ENCODE results near the gene SMG7. TPM values are rescaled to one million over a fixed set of nuclear protein-coding genes. Genes with fewer than 3 reads are reported as not detected.

SMG7 gene
- total and polyA plus RNA-seq, 10 of the 15 experiments (the other 5 are each of a cell fraction or from before 2014, with no cell fraction given) = 9.5 to 65.4 (median 42.7) TPM

GRCh38 chr1:183514235-183514634 lies 41.9 kb downstream of the SMG7 start (continued):
- no peak for TF ChIP-seq ZBTB4 (CRISPR knock-in tag; IDR thresholded peaks at IDR 0.05)

- no peak overlapping the region for H3K27ac ChIP-seq (ENCODE audit: control insufficient read depth, insufficient read depth)
- no peak overlapping the region for H3K9ac ChIP-seq (ENCODE audit: control insufficient read depth, insufficient read depth, low read length)
- H4K20me1 ChIP-seq (ENCODE audit: control insufficient read depth, insufficient read depth) = no peaks in the 10 kb centered on the region
- H3K4me1 ChIP-seq (ENCODE audit: control insufficient read depth, insufficient read depth, low read length) = no peaks in the 10 kb centered on the region
- peaks cover 5% of the 10 kb centered on the region for H3K79me2 ChIP-seq (ENCODE audit: control insufficient read depth, insufficient read depth, low read length)
- no peak for ATAC-seq
- H3K36me3 ChIP-seq (ENCODE audit: control insufficient read depth in 2 of 2, insufficient read depth in 2 of 2, low read length in 1 of 2) = peaks cover 3 to 15% of the 10 kb centered on the region in 2 experiments
- WGBS (ENCODE audit: insufficient coverage, insufficient replicate concordance, low lambda C conversion rate, missing lambda C conversion rate) = 96% methylated on average over 2 of the region's 2 CpGs
- H3K9me3 ChIP-seq (replicated peaks; ENCODE audit: control insufficient read depth, insufficient read depth, low read length) = no peaks in the 10 kb centered on the region
- ChIA-PET POLR2A (interaction anchor here (0.5 kb wide), 1 partner anchor 406 kb away, joined by 3 read pairs; no protein-coding TSS in a partner anchor), CTCF (interaction anchor here (0.8 kb wide), 1 partner anchor 23 kb away, joined by 3 read pairs; no protein-coding TSS in a partner anchor), RAD21 (ENCODE audit: unreplicated experiment) (no interaction called here), SMC1A (ENCODE audit: uncharacterized antibody, unreplicated experiment) (interaction anchor here (0.7 to 1.6 kb wide), 5 partner anchors 8 to 537 kb away, joined by 3 to 8 read pairs (median 3); no protein-coding TSS in a partner anchor)
- TF ChIP-seq RELB (IDR thresholded peaks at IDR 0.05; ENCODE audit: low read depth) = no peak
- no peak for TF ChIP-seq CHD2 (IDR thresholded peaks at IDR 0.05; ENCODE audit: borderline replicate concordance, low read depth, low read length)
- no peak for TF ChIP-seq NFYA (IDR thresholded peaks at IDR 0.05; ENCODE audit: borderline replicate concordance, low read depth, low read length)
- no peak for TF ChIP-seq E2F8 (IDR thresholded peaks at IDR 0.05; ENCODE audit: low read depth, partially characterized antibody)
- TF ChIP-seq RBBP5 (conservative IDR thresholded peaks at IDR 0.05) = no peak
- no peak for TF ChIP-seq CBX3 (IDR thresholded peaks at IDR 0.05; ENCODE audit: borderline replicate concordance, low read depth)
- TF ChIP-seq NKRF (conservative IDR thresholded peaks at IDR 0.05) = no peak
- TF ChIP-seq ZNF274 (IDR thresholded peaks at IDR 0.05; ENCODE audit: insufficient read depth, insufficient read length) = no peak
- TF ChIP-seq ZNF24 (IDR thresholded peaks at IDR 0.05) = no peak
- intact Hi-C loops (cut with micrococcal nuclease; ENCODE audit: unreplicated experiment) (no loop called here), in situ Hi-C loops (cut with MboI) (no loop called here)
- peak; percentile 64 for FAIRE-seq
- H3K4me2 ChIP-seq (ENCODE audit: control insufficient read depth, insufficient read depth) = no peak overlapping the region
- H3K27me3 ChIP-seq (replicated peaks in 1 of 2; ENCODE audit: control insufficient read depth in 2 of 2, insufficient read depth in 2 of 2, low read length in 1 of 2) = no peaks in the 10 kb centered on the region
- H3K4me3 ChIP-seq = no peak overlapping the region
- no peak for DNase-seq (ENCODE audit: low read depth, low spot score)
- BruUV-seq (replicated peaks) = no TSS peak
- no peak overlapping the region for H2AFZ ChIP-seq (ENCODE audit: control insufficient read depth, low read depth, low read length)
Measured at GRCh38 chr1:183515002-183515689, 42.8 kb downstream of the SMG7 start.

Data from GM12878 (cell line).